SK-N-SH (cell line): Measurements from ENCODE around the gene ATXN10.

Experiments used
- CHD2 ChIP-seq: fragments of 150-350 bp; IDR thresholded peaks from 2 replicates; pipeline ENCODE4 v1.6.1; 2018; ENCODE audit warnings: low read length; ENCODE audit not compliant: partially characterized antibody
- EZH2phosphoT487 ChIP-seq: fragments of 200-600 bp; sonication (generic); IDR thresholded peaks from 2 replicates; pipeline ENCODE4 v1.6.1; 2017; ENCODE audit warnings: low read depth, mixed run types, mild to moderate bottlenecking, antibody characterized with exemption, moderate library complexity, borderline replicate concordance
- GABPA ChIP-seq: IDR thresholded peaks from 2 replicates; pipeline ENCODE4 v1.4.0; 2012; ENCODE audit warnings: low read depth, mild to moderate bottlenecking
- POLR2AphosphoS5 ChIP-seq: IDR thresholded peaks from 2 replicates; pipeline ENCODE4 v1.6.1; 2012; ENCODE audit warnings: low read depth, low read length
- SMC3 ChIP-seq: IDR thresholded peaks from 2 replicates; pipeline ENCODE4 v1.6.1; 2012; ENCODE audit warnings: low read depth, low read length, improper control_type of control experiment
- TF ChIP-seq, protein P1 (sequence below): fragments of 200-600 bp; sonication (generic); IDR thresholded peaks from 2 replicates; pipeline ENCODE4 v1.6.1; 2017; ENCODE audit warnings: antibody characterized with exemption, mild to moderate bottlenecking, moderate library complexity

DNA sequence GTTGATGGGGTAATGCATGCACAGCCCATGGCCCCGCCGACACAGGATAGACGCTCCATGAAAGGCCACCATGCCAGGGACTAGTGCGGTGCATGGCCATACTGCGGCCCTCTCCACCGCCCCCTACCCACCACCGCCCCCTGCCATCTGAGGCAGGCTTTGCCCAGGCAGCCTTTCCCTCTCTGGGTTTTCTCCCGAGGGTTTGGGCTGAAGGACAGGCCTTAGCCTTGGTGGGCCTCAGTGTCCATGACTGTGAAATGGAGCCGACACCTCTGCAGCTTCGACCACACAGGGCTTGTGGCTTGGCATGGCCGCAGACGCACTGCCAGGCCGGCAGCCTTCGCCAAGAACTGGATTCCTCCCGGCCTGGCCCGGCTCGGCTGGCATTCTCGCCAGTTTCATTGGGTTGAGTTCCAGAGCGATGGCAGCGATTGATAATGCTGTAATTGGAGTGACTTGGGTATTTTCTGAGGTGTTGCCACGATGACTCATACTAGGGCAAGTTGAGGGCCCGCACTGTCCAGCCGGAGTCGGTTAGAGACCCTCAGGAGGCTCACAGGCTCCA, 194.0 kb downstream of the ATXN10 start:
- TF ChIP-seq, protein P1, sequence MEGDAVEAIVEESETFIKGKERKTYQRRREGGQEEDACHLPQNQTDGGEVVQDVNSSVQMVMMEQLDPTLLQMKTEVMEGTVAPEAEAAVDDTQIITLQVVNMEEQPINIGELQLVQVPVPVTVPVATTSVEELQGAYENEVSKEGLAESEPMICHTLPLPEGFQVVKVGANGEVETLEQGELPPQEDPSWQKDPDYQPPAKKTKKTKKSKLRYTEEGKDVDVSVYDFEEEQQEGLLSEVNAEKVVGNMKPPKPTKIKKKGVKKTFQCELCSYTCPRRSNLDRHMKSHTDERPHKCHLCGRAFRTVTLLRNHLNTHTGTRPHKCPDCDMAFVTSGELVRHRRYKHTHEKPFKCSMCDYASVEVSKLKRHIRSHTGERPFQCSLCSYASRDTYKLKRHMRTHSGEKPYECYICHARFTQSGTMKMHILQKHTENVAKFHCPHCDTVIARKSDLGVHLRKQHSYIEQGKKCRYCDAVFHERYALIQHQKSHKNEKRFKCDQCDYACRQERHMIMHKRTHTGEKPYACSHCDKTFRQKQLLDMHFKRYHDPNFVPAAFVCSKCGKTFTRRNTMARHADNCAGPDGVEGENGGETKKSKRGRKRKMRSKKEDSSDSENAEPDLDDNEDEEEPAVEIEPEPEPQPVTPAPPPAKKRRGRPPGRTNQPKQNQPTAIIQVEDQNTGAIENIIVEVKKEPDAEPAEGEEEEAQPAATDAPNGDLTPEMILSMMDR: no peak
- TF ChIP-seq SMC3 (no peak), CHD2 (no peak), GABPA (no peak), POLR2AphosphoS5 (no peak), EZH2phosphoT487 (no peak)
